HepG2 (cell line): ENCODE results near the gene ALPK3. TPM values are rescaled to one million over a fixed set of nuclear protein-coding genes. Genes with fewer than 3 reads are reported as not detected.

Experiments
- ARID2 ChIP-seq: sonication (generic); formaldehyde crosslinking; IDR thresholded peaks from 2 replicates; pipeline ENCODE4 v1.8.1; 2022; ENCODE audit warnings: mild to moderate bottlenecking, missing genetic modification reagents, borderline replicate concordance
- BORCS8-MEF2B ChIP-seq: sonication (generic); formaldehyde crosslinking; IDR thresholded peaks from 2 replicates; pipeline ENCODE4 v1.8.0; 2022; ENCODE audit warnings: mild to moderate bottlenecking, missing genetic modification reagents
- CEBPB ChIP-seq: IDR thresholded peaks from 2 replicates; pipeline ENCODE4 v1.6.1; 2011; ENCODE audit warnings: low read depth, low read length, improper control_type of control experiment, borderline replicate concordance
- GATAD2A ChIP-seq: IDR thresholded peaks from 2 replicates; pipeline ENCODE4 v1.6.1; 2016
- HDAC6 ChIP-seq: fragments of 200-600 bp; sonication (generic); IDR thresholded peaks from 2 replicates; pipeline ENCODE4 v1.7.0; 2017; ENCODE audit warnings: mild to moderate bottlenecking, antibody characterized with exemption, low read length, low read depth
- MEIS1 ChIP-seq: sonication (generic); formaldehyde crosslinking; IDR thresholded peaks from 2 replicates; pipeline ENCODE4 v1.9.0; 2021; ENCODE audit warnings: mild to moderate bottlenecking, missing genetic modification reagents, moderate library complexity, borderline replicate concordance
- PAWR ChIP-seq: sonication (generic); formaldehyde crosslinking; IDR thresholded peaks from 2 replicates; pipeline ENCODE4 v1.4.0; 2020; ENCODE audit warnings: missing genetic modification reagents, mild to moderate bottlenecking, borderline replicate concordance
- RARA ChIP-seq: IDR thresholded peaks from 2 replicates; pipeline ENCODE4 v1.6.1; 2016; ENCODE audit warnings: missing genetic modification reagents, missing compliant biosample characterization
- REST ChIP-seq, 2 experiments: IDR thresholded peaks; 2 replicates each; pipeline ENCODE4 v1.6.1; 2011 to 2012; ENCODE audit warnings: low read length in 2 of 2, borderline replicate concordance in 1 of 2, low read depth in 1 of 2, mild to moderate bottlenecking in 1 of 2, moderate library complexity in 1 of 2
- RORA ChIP-seq: sonication (generic); formaldehyde crosslinking; IDR thresholded peaks from 2 replicates; pipeline ENCODE4 v1.5.0; 2020; ENCODE audit warnings: mild to moderate bottlenecking, missing genetic modification reagents, moderate library complexity
- SIX1 ChIP-seq: sonication (generic); formaldehyde crosslinking; IDR thresholded peaks from 2 replicates; pipeline ENCODE4 v1.4.0; 2020; ENCODE audit warnings: missing genetic modification reagents, borderline replicate concordance
- STAT6 ChIP-seq: sonication (generic); formaldehyde crosslinking; IDR thresholded peaks from 2 replicates; pipeline ENCODE4 v1.4.0; 2020; ENCODE audit warnings: missing genetic modification reagents, mild to moderate bottlenecking, borderline replicate concordance
- ZBTB20 ChIP-seq: sonication (generic); formaldehyde crosslinking; IDR thresholded peaks from 2 replicates; pipeline ENCODE4 v1.8.1; 2023; ENCODE audit warnings: missing genetic modification reagents, low read depth, mild to moderate bottlenecking, borderline replicate concordance
- ZFYVE20 ChIP-seq: sonication (generic); formaldehyde crosslinking; IDR thresholded peaks from 2 replicates; pipeline ENCODE4 v1.8.0; 2023; ENCODE audit warnings: low read depth, mild to moderate bottlenecking, moderate library complexity, missing genetic modification reagents, borderline replicate concordance
- ZNF235 ChIP-seq: sonication (generic); formaldehyde crosslinking; IDR thresholded peaks from 2 replicates; pipeline ENCODE4 v1.8.1; 2023; ENCODE audit warnings: mild to moderate bottlenecking, missing genetic modification reagents, borderline replicate concordance
- ZNF350 ChIP-seq: sonication (generic); formaldehyde crosslinking; IDR thresholded peaks from 2 replicates; pipeline ENCODE4 v1.4.0; 2020; ENCODE audit warnings: mild to moderate bottlenecking, low read depth, missing genetic modification reagents, borderline replicate concordance
- ZNF432 ChIP-seq: sonication (generic); formaldehyde crosslinking; IDR thresholded peaks from 2 replicates; pipeline ENCODE4 v1.5.0; 2020; ENCODE audit warnings: missing genetic modification reagents, mild to moderate bottlenecking, borderline replicate concordance
- ZNF891 ChIP-seq: sonication (generic); formaldehyde crosslinking; IDR thresholded peaks from 2 replicates; pipeline ENCODE4 v1.5.0; 2020; ENCODE audit warnings: mild to moderate bottlenecking, missing genetic modification reagents
- polyA plus RNA-seq, 8 experiments: library from polyadenylated mRNA; depleted of rRNA in 3 of 8; stranded (reverse) in 7 of 8; unstranded in 1 of 8; fragments of >200 nt; fragmentation: Illumina TruSeq in 4 of 8; extraction: Trizol in 4 of 8; gene quantifications; 2 replicates each; pipeline versions ENCODE4 v1.2.1 to v1.2.3, GENCODE V29; 2011 to 2016; ENCODE audit warnings: low read depth in 4 of 8, missing spikeins in 1 of 8, mixed read lengths in 1 of 8; ENCODE audit not compliant: insufficient read depth in 1 of 8
- total RNA-seq, 5 experiments: library from RNA; depleted of rRNA; stranded (reverse); fragments of >200 nt; fragmentation: Illumina TruSeq; extraction: Trizol; gene quantifications; 2 replicates each; pipeline ENCODE4 v1.2.3, GENCODE V29; 2016; ENCODE audit warnings: low read depth in 1 of 5
- TF ChIP-seq, protein P1 (sequence below): sonication (generic); formaldehyde crosslinking; IDR thresholded peaks from 2 replicates; pipeline ENCODE4 v1.4.0; 2020; ENCODE audit warnings: missing genetic modification reagents
- TF ChIP-seq, protein P2 (sequence below): sonication (generic); formaldehyde crosslinking; IDR thresholded peaks from 2 replicates; pipeline ENCODE4 v1.5.1; 2020; ENCODE audit warnings: mild to moderate bottlenecking, missing genetic modification reagents, borderline replicate concordance

The ALPK3 gene
- total and polyA plus RNA-seq, 2 of the 13 experiments (the other 11 are each of a cell fraction or from before 2014, with no cell fraction given) = 0.04 to 0.42 TPM

- TF ChIP-seq STAT6 (CRISPR knock-in tag) = no peak
- TF ChIP-seq PAWR (CRISPR knock-in tag) = no peak
- TF ChIP-seq ZNF350 (CRISPR knock-in tag) = peak; percentile 38; the same call in 1 of the 2 replicates
- TF ChIP-seq SIX1 (CRISPR knock-in tag) = no peak
- TF ChIP-seq ZNF891 (CRISPR knock-in tag) = no peak
- TF ChIP-seq, protein P1, sequence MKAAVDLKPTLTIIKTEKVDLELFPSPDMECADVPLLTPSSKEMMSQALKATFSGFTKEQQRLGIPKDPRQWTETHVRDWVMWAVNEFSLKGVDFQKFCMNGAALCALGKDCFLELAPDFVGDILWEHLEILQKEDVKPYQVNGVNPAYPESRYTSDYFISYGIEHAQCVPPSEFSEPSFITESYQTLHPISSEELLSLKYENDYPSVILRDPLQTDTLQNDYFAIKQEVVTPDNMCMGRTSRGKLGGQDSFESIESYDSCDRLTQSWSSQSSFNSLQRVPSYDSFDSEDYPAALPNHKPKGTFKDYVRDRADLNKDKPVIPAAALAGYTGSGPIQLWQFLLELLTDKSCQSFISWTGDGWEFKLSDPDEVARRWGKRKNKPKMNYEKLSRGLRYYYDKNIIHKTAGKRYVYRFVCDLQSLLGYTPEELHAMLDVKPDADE (CRISPR knock-in tag) = no peak
- no peak for TF ChIP-seq MEIS1
- no peak for TF ChIP-seq HDAC6
- TF ChIP-seq, protein P2, sequence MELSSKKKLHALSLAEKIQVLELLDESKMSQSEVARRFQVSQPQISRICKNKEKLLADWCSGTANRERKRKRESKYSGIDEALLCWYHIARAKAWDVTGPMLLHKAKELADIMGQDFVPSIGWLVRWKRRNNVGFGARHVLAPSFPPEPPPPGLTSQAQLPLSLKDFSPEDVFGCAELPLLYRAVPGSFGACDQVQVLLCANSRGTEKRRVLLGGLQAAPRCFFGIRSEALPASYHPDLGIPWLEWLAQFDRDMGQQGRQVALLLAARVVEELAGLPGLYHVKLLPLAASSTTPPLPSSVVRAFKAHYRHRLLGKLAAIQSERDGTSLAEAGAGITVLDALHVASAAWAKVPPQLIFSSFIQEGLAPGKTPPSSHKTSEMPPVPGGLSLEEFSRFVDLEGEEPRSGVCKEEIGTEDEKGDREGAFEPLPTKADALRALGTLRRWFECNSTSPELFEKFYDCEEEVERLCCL (CRISPR knock-in tag) = no peak
- no peak for TF ChIP-seq RORA (CRISPR knock-in tag)
- TF ChIP-seq REST (IDR thresholded peaks at IDR 0.05; ENCODE audit: borderline replicate concordance in 1 of 2, low read depth in 1 of 2, low read length in 2 of 2) = no peak; a peak in 1 of 4 replicates
- TF ChIP-seq CEBPB = no peak
- peak; percentile 39 for TF ChIP-seq GATAD2A (CRISPR knock-in tag)
- TF ChIP-seq ZFYVE20 (CRISPR knock-in tag) = no peak
- TF ChIP-seq RARA (CRISPR knock-in tag) = peak; percentile 30
- TF ChIP-seq ZNF235 (CRISPR knock-in tag) = no peak
- TF ChIP-seq ARID2 (CRISPR knock-in tag) = no peak
- no peak for TF ChIP-seq ZNF432 (CRISPR knock-in tag)
- no peak for TF ChIP-seq ZBTB20 (CRISPR knock-in tag)
- TF ChIP-seq BORCS8-MEF2B (CRISPR knock-in tag) = no peak
These were observed 94.9 kb downstream of the ALPK3 start (continued) for GRCh38 chr15:84911879-84912660.
